ENCODE results near the gene ITGAD.

DNA sequence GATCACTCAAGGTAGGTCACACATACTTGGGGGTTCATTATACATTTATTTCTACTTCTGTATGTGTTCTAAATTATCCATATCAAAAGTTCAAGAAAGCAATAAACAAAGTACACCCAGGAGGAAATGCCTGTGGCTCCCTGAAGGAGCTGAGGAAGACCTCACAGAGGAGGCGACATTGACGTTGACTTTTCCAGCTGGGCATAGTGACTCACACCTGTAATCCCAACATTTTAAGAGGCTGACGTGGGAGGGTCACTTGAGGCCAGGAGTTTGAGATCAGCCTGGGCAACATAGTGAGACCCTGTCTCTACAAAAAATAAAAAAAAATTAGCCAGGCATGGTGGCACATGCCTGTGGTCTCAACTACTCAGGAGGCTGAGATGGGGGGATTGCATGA lies 16.3 kb downstream of the ITGAD start:
- TF ChIP-seq CTCF (IDR thresholded peaks at IDR 0.05) (no peak), POLR2A (IDR thresholded peaks at IDR 0.05) (no peak)
